Ishikawa (cell line): ENCODE data around the gene TCEAL3.
A peak's percentile ranks its signal among the peaks of the same experiment; 100 is the strongest.

Experiments
- EP300 ChIP-seq: IDR thresholded peaks from 2 replicates; pipeline ENCODE4 v1.6.1; 2012; ENCODE audit warnings: borderline replicate concordance
- FOXM1 ChIP-seq: IDR thresholded peaks from 2 replicates; pipeline ENCODE4 v1.6.1; 2012; ENCODE audit warnings: low read depth, borderline replicate concordance
- RAD21 ChIP-seq: IDR thresholded peaks from 2 replicates; pipeline ENCODE4 v1.6.1; 2012; ENCODE audit warnings: low read depth
- YY1 ChIP-seq: IDR thresholded peaks from 2 replicates; pipeline ENCODE4 v1.6.1; 2012; ENCODE audit warnings: low read depth
- TF ChIP-seq, protein P1 (sequence below): IDR thresholded peaks from 2 replicates; pipeline ENCODE4 v1.6.1; 2012; ENCODE audit warnings: low read depth, mild to moderate bottlenecking

DNA sequence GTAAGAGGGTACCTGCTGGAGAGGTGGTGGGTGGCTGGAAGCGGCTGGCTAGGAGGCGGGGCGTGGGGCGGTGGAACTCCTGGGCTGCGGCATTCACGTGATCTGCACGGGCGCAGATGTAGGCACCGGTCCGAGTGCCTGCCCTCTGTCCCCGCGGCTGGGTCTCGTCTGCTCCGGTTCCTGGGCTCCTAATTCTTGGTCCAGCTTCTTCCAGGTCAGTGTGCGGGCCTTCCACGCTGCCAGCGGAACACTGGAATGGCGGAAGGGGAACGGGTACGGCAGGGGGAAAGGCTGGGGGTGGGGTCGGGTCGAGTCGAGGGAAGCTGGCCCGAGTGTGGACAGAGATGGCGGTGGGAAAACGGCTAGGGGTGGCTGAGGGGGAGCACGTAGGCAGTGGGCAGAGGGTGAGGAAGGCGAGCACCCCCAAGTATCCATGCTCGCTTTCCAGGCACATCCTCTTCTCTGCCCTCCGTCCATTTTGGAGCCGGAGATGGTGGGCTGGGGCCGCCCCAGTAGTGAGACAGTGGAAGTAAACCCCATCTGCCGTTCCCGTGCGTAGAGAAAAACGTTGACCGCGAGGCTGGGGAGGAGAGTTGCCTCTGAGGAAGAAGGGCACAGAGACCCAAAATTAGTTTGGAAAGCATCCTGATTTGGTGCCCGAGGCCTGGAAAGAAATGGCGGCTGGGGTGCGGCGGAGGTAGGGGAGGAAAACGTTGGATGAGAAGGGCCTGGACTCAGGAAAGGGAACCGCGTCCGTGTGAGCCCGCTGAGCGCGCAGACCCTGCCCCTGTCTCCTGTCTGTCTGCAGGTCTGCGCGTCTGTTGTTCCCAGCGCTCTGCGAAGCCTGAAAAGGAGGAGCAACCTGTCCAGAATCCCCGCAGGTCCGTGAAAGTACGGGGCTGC is 22.1 kb upstream of the TCEAL3 start, which contains the start of gene TCEAL4:
- TF ChIP-seq FOXM1, result no peak
- TF ChIP-seq YY1, result peak; percentile 64
- no peak for TF ChIP-seq RAD21
- TF ChIP-seq, protein P1, sequence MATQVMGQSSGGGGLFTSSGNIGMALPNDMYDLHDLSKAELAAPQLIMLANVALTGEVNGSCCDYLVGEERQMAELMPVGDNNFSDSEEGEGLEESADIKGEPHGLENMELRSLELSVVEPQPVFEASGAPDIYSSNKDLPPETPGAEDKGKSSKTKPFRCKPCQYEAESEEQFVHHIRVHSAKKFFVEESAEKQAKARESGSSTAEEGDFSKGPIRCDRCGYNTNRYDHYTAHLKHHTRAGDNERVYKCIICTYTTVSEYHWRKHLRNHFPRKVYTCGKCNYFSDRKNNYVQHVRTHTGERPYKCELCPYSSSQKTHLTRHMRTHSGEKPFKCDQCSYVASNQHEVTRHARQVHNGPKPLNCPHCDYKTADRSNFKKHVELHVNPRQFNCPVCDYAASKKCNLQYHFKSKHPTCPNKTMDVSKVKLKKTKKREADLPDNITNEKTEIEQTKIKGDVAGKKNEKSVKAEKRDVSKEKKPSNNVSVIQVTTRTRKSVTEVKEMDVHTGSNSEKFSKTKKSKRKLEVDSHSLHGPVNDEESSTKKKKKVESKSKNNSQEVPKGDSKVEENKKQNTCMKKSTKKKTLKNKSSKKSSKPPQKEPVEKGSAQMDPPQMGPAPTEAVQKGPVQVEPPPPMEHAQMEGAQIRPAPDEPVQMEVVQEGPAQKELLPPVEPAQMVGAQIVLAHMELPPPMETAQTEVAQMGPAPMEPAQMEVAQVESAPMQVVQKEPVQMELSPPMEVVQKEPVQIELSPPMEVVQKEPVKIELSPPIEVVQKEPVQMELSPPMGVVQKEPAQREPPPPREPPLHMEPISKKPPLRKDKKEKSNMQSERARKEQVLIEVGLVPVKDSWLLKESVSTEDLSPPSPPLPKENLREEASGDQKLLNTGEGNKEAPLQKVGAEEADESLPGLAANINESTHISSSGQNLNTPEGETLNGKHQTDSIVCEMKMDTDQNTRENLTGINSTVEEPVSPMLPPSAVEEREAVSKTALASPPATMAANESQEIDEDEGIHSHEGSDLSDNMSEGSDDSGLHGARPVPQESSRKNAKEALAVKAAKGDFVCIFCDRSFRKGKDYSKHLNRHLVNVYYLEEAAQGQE, result no peak
- TF ChIP-seq EP300, result no peak
